CD8-positive, alpha-beta memory T cell (primary cell): Measurements from ENCODE around the gene CCDC18. TPM values are rescaled to one million over a fixed set of nuclear protein-coding genes. Genes with fewer than 3 reads are reported as not detected.

Source experiments
- CTCF ChIA-PET: fragments of 350-600 bp; sonication (Branson Sonifier 250); formaldehyde crosslinking; loops from one replicate; lab custom pipeline; 2021; ENCODE audit warnings: antibody characterized with exemption; lab: Charles Lee
- POLR2A ChIA-PET: fragments of 350-600 bp; sonication (Branson Sonifier 250); formaldehyde crosslinking; loops from one replicate; lab custom pipeline; 2021; ENCODE audit warnings: antibody characterized with exemption; lab: Charles Lee
- DNase-seq, 5 donors: peaks; one replicate each; pipeline versions ENCODE4 v3.0.0 to v3.0.0-alpha.2; 2020 to 2022; ENCODE audit warnings: mixed read lengths in 1 of 5
- H3K27ac ChIP-seq: one replicate; pipeline ENCODE4 v1.7.0; 2013; ENCODE audit warnings: low read depth, mild to moderate bottlenecking, low read length, moderate library complexity
- H3K27me3 ChIP-seq: 2 replicates; pipeline ENCODE4 v1.7.0; 2013; ENCODE audit warnings: low read length, mild to moderate bottlenecking; ENCODE audit not compliant: insufficient read depth, poor library complexity, severe bottlenecking
- H3K36me3 ChIP-seq: 2 replicates; pipeline ENCODE4 v1.7.0; 2013; ENCODE audit warnings: mild to moderate bottlenecking, low read length, moderate library complexity; ENCODE audit not compliant: insufficient read depth
- H3K4me1 ChIP-seq: 2 replicates; pipeline ENCODE4 v1.7.0; 2013; ENCODE audit warnings: mild to moderate bottlenecking, low read length, moderate library complexity; ENCODE audit not compliant: insufficient read depth
- H3K4me3 ChIP-seq: 2 replicates; pipeline ENCODE4 v1.7.0; 2013; ENCODE audit warnings: mild to moderate bottlenecking, low read length
- H3K9me3 ChIP-seq: 2 replicates; pipeline ENCODE4 v1.7.0; 2013; ENCODE audit warnings: mild to moderate bottlenecking, low read length
- H3K27ac Mint-ChIP-seq, 8 donors: one replicate each; pipeline ENCODE4 v1.8.0; 2020 to 2021; ENCODE audit warnings: mixed read lengths in 8 of 8, mild to moderate bottlenecking in 6 of 8, inconsistent platforms in 3 of 8, moderate library complexity in 3 of 8
- H3K27me3 Mint-ChIP-seq, 2 donors: one replicate each; pipeline ENCODE4 v1.8.0; 2020 to 2021; ENCODE audit warnings: mixed read lengths in 2 of 2, mild to moderate bottlenecking in 1 of 2, moderate library complexity in 1 of 2
- H3K36me3 Mint-ChIP-seq, 3 donors: one replicate each; pipeline ENCODE4 v1.8.0; 2020 to 2021; ENCODE audit warnings: mixed read lengths in 3 of 3, inconsistent platforms in 1 of 3, mild to moderate bottlenecking in 1 of 3
- H3K4me1 Mint-ChIP-seq, 3 donors: one replicate each; pipeline ENCODE4 v1.8.0; 2020 to 2021; ENCODE audit warnings: mixed read lengths in 3 of 3, inconsistent platforms in 1 of 3, mild to moderate bottlenecking in 1 of 3
- H3K4me3 Mint-ChIP-seq, 7 donors: one replicate each; pipeline ENCODE4 v1.8.0; 2020 to 2021; ENCODE audit warnings: mixed read lengths in 7 of 7, mild to moderate bottlenecking in 6 of 7, moderate library complexity in 4 of 7, inconsistent platforms in 2 of 7
- H3K9me3 Mint-ChIP-seq, 5 donors: one replicate each; pipeline ENCODE4 v1.8.0; 2020 to 2022; ENCODE audit warnings: mixed read lengths in 5 of 5, mild to moderate bottlenecking in 3 of 5, moderate library complexity in 2 of 5, inconsistent platforms in 1 of 5
- polyA plus RNA-seq: library from polyadenylated mRNA; unstranded; fragments of 300-500 nt; fragmentation: Illumina TruSeq; gene quantifications from one replicate; pipeline ENCODE4 v1.2.3, GENCODE V29; 2021
- total RNA-seq, 2 experiments: library from RNA; stranded (reverse); gene quantifications; one replicate each; pipeline ENCODE4 v1.2.3, GENCODE V29; 2021

The CCDC18 gene
- total and polyA plus RNA-seq, 3 experiments from 2014 or later, result 9.6 to 11.5 (median 10.7) TPM

DNA sequence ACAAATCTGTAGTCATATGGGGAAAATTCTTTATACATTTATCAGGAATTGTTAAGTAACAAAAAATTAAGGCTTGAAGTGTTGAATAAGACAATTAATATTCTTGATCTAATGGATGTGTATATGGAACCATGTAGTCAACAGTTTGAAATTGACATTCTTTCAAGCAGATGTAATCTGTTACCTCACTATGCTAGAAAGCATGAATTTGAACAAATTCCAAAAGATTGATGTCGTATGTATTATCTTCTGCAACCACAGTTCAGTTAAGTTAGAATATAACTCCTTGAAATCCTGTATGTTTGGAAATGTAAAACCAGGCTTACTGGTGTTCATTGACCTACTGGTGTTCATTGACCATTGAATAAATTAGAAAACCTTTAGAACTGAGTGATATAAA is 16.1 kb downstream of the CCDC18 start:
- POLR2A ChIA-PET, result no interaction called here
- no peaks in the 10 kb centered on the region for H3K4me1 ChIP-seq
- H3K27me3 Mint-ChIP-seq, result no peaks in the 10 kb centered on the region
- no peaks in the 10 kb centered on the region for H3K27me3 ChIP-seq
- no peaks in the 10 kb centered on the region for H3K9me3 ChIP-seq
- no peak overlapping the region for H3K27ac Mint-ChIP-seq
- no peak overlapping the region for H3K4me3 Mint-ChIP-seq
- H3K36me3 Mint-ChIP-seq, result peaks cover 19 to 24% (median 20%) of the 10 kb centered on the region in 3 donors
- no peaks in the 10 kb centered on the region for H3K9me3 Mint-ChIP-seq
- CTCF ChIA-PET, result no interaction called here
- no peak overlapping the region for H3K27ac ChIP-seq
- no peak for DNase-seq
- H3K36me3 ChIP-seq, result no peaks in the 10 kb centered on the region
- no peaks in the 10 kb centered on the region for H3K4me1 Mint-ChIP-seq
- no peak overlapping the region for H3K4me3 ChIP-seq

- H3K27ac ChIP-seq, result no peak overlapping the region
- CTCF ChIA-PET, result no interaction called here
- POLR2A ChIA-PET, result no interaction called here
- Mint-ChIP-seq H3K27me3 (no peaks in the 10 kb centered on the region), H3K36me3 (peaks cover 17 to 18% (median 17%) of the 10 kb centered on the region in 3 donors), H3K4me3 (no peak overlapping the region), H3K9me3 (no peaks in the 10 kb centered on the region), H3K27ac (no peak overlapping the region), H3K4me1 (no peaks in the 10 kb centered on the region)
- no peaks in the 10 kb centered on the region for H3K27me3 ChIP-seq
- H3K36me3 ChIP-seq, result no peaks in the 10 kb centered on the region
- no peaks in the 10 kb centered on the region for H3K4me1 ChIP-seq
- no peak for DNase-seq
- no peaks in the 10 kb centered on the region for H3K9me3 ChIP-seq
- no peak overlapping the region for H3K4me3 ChIP-seq
These were observed 18.6 kb downstream of the CCDC18 start for GRCh38 chr1:93199150-93199549.

GRCh38 chr1:93200086-93200620 is 19.6 kb downstream of the CCDC18 start:
- Histone ChIP-seq H3K4me3 (no peak overlapping the region), H3K27me3 (no peaks in the 10 kb centered on the region), H3K4me1 (no peaks in the 10 kb centered on the region), H3K9me3 (no peaks in the 10 kb centered on the region), H3K36me3 (no peaks in the 10 kb centered on the region), H3K27ac (no peak overlapping the region)
- ChIA-PET CTCF (no interaction called here), POLR2A (no interaction called here)
- peaks cover 15% of the 10 kb centered on the region in 3 donors for H3K36me3 Mint-ChIP-seq
- no peaks in the 10 kb centered on the region for H3K27me3 Mint-ChIP-seq
- no peak for DNase-seq
- H3K27ac Mint-ChIP-seq, result peak overlapping the region in 1 of 8 donors; percentile 4
- H3K4me1 Mint-ChIP-seq, result no peaks in the 10 kb centered on the region
- no peaks in the 10 kb centered on the region for H3K9me3 Mint-ChIP-seq
- no peak overlapping the region for H3K4me3 Mint-ChIP-seq

GRCh38 chr1:93200714-93201113 is 20.2 kb downstream of the CCDC18 start:
- Mint-ChIP-seq H3K27me3 (no peaks in the 10 kb centered on the region), H3K36me3 (peaks cover 14% of the 10 kb centered on the region in 3 donors), H3K4me3 (no peak overlapping the region), H3K4me1 (no peaks in the 10 kb centered on the region), H3K9me3 (no peaks in the 10 kb centered on the region), H3K27ac (peak overlapping the region in 1 of 8 donors; percentile 24)
- H3K9me3 ChIP-seq, result no peaks in the 10 kb centered on the region
- ChIA-PET CTCF (no interaction called here), POLR2A (no interaction called here)
- no peaks in the 10 kb centered on the region for H3K36me3 ChIP-seq
- no peak for DNase-seq
- no peak overlapping the region for H3K27ac ChIP-seq
- no peak overlapping the region for H3K4me3 ChIP-seq
- H3K27me3 ChIP-seq, result no peaks in the 10 kb centered on the region
- H3K4me1 ChIP-seq, result no peaks in the 10 kb centered on the region

- Histone ChIP-seq H3K27me3 (no peaks in the 10 kb centered on the region), H3K4me3 (no peak overlapping the region), H3K4me1 (no peaks in the 10 kb centered on the region), H3K27ac (no peak overlapping the region), H3K36me3 (peaks cover 5% of the 10 kb centered on the region), H3K9me3 (no peaks in the 10 kb centered on the region)
- no peaks in the 10 kb centered on the region for H3K9me3 Mint-ChIP-seq
- H3K36me3 Mint-ChIP-seq, result peaks cover 4 to 13% (median 4%) of the 10 kb centered on the region in 3 donors
- H3K27me3 Mint-ChIP-seq, result peaks cover 0 to 1% of the 10 kb centered on the region in 2 donors
- H3K4me1 Mint-ChIP-seq, result no peaks in the 10 kb centered on the region
- DNase-seq, result no peak
- CTCF ChIA-PET, result no interaction called here
- H3K27ac Mint-ChIP-seq, result no peak overlapping the region
- POLR2A ChIA-PET, result no interaction called here
- H3K4me3 Mint-ChIP-seq, result no peak overlapping the region
These were observed 25.5 kb downstream of the CCDC18 start for GRCh38 chr1:93205892-93206566.

GRCh38 chr1:93206567-93206954 is 26.0 kb downstream of the CCDC18 start:
- Mint-ChIP-seq H3K4me3 (no peak overlapping the region), H3K27ac (no peak overlapping the region), H3K36me3 (peaks cover 4 to 14% (median 4%) of the 10 kb centered on the region in 3 donors), H3K27me3 (peaks cover 0 to 1% of the 10 kb centered on the region in 2 donors), H3K9me3 (no peaks in the 10 kb centered on the region), H3K4me1 (no peaks in the 10 kb centered on the region)
- Histone ChIP-seq H3K4me3 (no peak overlapping the region), H3K27me3 (no peaks in the 10 kb centered on the region), H3K4me1 (no peaks in the 10 kb centered on the region), H3K36me3 (peaks cover 5% of the 10 kb centered on the region), H3K27ac (no peak overlapping the region), H3K9me3 (no peaks in the 10 kb centered on the region)
- DNase-seq, result no peak
- ChIA-PET CTCF (no interaction called here), POLR2A (no interaction called here)

DNA sequence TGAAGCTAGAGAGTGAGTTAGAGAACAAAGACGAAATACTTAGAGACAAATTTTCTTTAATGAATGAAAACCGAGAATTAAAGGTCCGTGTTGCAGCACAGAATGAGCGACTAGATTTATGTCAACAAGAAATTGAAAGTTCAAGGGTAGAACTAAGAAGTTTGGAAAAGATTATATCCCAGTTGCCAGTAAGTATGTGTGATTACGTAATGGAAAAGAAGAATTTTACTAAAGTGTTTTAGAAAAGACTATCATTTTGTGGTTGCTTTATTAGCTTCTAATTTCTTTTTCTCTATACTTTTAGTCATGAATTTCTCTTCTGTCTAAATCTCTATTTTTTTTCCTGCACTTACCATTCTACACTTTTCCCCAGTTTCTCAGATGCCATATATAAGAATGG is 26.7 kb downstream of the CCDC18 start:
- H3K27me3 ChIP-seq, result no peaks in the 10 kb centered on the region
- ChIA-PET CTCF (no interaction called here), POLR2A (no interaction called here)
- H3K36me3 ChIP-seq, result peaks cover 5% of the 10 kb centered on the region
- H3K4me1 ChIP-seq, result no peaks in the 10 kb centered on the region
- no peak overlapping the region for H3K4me3 Mint-ChIP-seq
- H3K27ac Mint-ChIP-seq, result no peak overlapping the region
- H3K27ac ChIP-seq, result no peak overlapping the region
- H3K9me3 Mint-ChIP-seq, result no peaks in the 10 kb centered on the region
- H3K4me3 ChIP-seq, result no peak overlapping the region
- no peak for DNase-seq
- peaks cover 4 to 14% (median 4%) of the 10 kb centered on the region in 3 donors for H3K36me3 Mint-ChIP-seq
- peaks cover 0 to 1% of the 10 kb centered on the region in 2 donors for H3K27me3 Mint-ChIP-seq
- H3K4me1 Mint-ChIP-seq, result no peaks in the 10 kb centered on the region
- H3K9me3 ChIP-seq, result no peaks in the 10 kb centered on the region

DNA sequence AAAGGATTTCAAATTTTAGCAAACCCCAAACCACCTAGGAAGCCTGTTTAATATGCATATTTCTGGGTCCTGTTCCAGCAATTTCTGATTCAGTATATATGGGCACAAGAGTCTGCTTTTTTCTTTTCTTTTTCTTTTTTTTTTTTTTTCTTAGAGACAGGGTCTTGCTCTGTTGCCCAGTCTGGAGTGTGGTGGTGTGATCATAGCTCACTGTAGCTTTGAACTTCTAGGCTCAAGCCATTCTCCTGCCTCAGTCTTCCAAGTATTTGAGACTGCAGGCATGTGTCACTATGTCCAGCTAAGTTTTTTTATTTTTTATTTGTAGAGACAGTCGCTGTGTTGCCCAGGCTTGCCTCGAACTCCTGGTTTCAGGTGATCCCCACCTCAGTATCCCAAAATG is 34.8 kb downstream of the CCDC18 start:
- no peaks in the 10 kb centered on the region for H3K9me3 Mint-ChIP-seq
- H3K4me3 Mint-ChIP-seq, result no peak overlapping the region
- Histone ChIP-seq H3K27ac (no peak overlapping the region), H3K4me1 (no peaks in the 10 kb centered on the region), H3K27me3 (no peaks in the 10 kb centered on the region), H3K4me3 (no peak overlapping the region), H3K36me3 (no peaks in the 10 kb centered on the region), H3K9me3 (no peaks in the 10 kb centered on the region)
- no peak overlapping the region for H3K27ac Mint-ChIP-seq
- ChIA-PET CTCF (no interaction called here), POLR2A (no interaction called here)
- peaks cover 11 to 17% (median 16%) of the 10 kb centered on the region in 3 donors for H3K4me1 Mint-ChIP-seq
- no peaks in the 10 kb centered on the region for H3K27me3 Mint-ChIP-seq
- no peak for DNase-seq
- peaks cover 2 to 25% (median 14%) of the 10 kb centered on the region in 3 donors for H3K36me3 Mint-ChIP-seq
